ENCODE measurements around the gene OPA3. TPM values are rescaled to one million over a fixed set of nuclear protein-coding genes. Genes with fewer than 3 reads are reported as not detected.

The OPA3 gene
- polyA plus RNA-seq, 3 donors = 4.4 to 6.9 (median 5.6) TPM

DNA sequence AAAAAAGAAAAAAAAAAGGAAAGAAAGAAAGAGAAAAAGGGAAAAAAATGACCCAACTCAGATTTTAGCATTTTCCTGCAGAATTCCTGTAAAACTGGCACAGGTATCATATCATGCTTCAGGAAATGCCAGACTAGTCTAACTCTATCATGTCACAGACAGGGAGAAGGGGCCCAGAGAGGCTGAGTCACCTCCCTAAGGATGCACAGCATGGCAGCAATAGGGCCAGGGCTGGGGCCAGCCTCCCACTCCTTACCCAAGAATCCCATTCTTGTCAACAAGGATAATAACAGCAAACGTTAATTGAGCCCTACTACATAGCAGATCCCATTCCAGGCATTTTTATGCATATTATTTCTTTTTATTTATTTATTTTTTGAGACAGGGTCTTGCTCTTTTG, 8.9 kb upstream of the OPA3 start:
- no peak overlapping the region for H3K4me3 Mint-ChIP-seq
- Histone ChIP-seq H3K79me2 (ENCODE audit: insufficient read depth, low read length) (no peaks in the 10 kb centered on the region), H3K27ac (ENCODE audit: low read depth in 1 of 2, low read length in 2 of 2) (no peak overlapping the region), H3K4me3 (replicated peaks in 1 of 3; ENCODE audit: low read depth in 2 of 3, low read length in 3 of 3) (no peak overlapping the region), H3K9me3 (replicated peaks in 1 of 2; ENCODE audit: control insufficient read depth in 1 of 2, insufficient read depth in 1 of 2, low read length in 2 of 2) (no peaks in the 10 kb centered on the region), H3K9ac (ENCODE audit: insufficient read depth, low read length, poor library complexity, severe bottlenecking) (no peak overlapping the region), H3K4me1 (ENCODE audit: control insufficient read depth in 1 of 2, insufficient read depth in 2 of 2, low read length in 2 of 2) (peaks cover 14 to 19% of the 10 kb centered on the region in 2 donors), H2AFZ (ENCODE audit: insufficient read depth, low read depth, low read length, poor library complexity, severe bottlenecking) (no peak overlapping the region), H3K27me3 (ENCODE audit: control insufficient read depth in 2 of 2, insufficient read depth in 2 of 2, low read length in 2 of 2) (peaks cover 7 to 40% of the 10 kb centered on the region in 2 donors), H4K20me1 (ENCODE audit: insufficient read depth, low read length) (no peaks in the 10 kb centered on the region), H3K36me3 (replicated peaks in 1 of 2; ENCODE audit: control insufficient read depth in 1 of 2, insufficient read depth in 2 of 2, low read length in 2 of 2) (no peaks in the 10 kb centered on the region), H3K4me2 (replicated peaks; ENCODE audit: extremely low read depth, low read length, poor library complexity, severe bottlenecking) (no peak overlapping the region)
- WGBS (ENCODE audit: insufficient coverage) = no CpG with 5 or more reads among the region's 1 CpG
- DNase-seq = no peak
- H3K27me3 Mint-ChIP-seq (ENCODE audit: low read depth in 3 of 3) = peaks cover 51 to 65% (median 60%) of the 10 kb centered on the region in 3 donors
- H3K36me3 Mint-ChIP-seq = no peaks in the 10 kb centered on the region
- peaks cover 0 to 7% (median 0%) of the 10 kb centered on the region in 7 donors for H3K9me3 Mint-ChIP-seq
- no peak overlapping the region for H3K27ac Mint-ChIP-seq
- peaks cover 23% of the 10 kb centered on the region for H3K4me1 Mint-ChIP-seq
- intact Hi-C loops (cut with micrococcal nuclease) = no loop called here
- TF ChIP-seq, protein P1, sequence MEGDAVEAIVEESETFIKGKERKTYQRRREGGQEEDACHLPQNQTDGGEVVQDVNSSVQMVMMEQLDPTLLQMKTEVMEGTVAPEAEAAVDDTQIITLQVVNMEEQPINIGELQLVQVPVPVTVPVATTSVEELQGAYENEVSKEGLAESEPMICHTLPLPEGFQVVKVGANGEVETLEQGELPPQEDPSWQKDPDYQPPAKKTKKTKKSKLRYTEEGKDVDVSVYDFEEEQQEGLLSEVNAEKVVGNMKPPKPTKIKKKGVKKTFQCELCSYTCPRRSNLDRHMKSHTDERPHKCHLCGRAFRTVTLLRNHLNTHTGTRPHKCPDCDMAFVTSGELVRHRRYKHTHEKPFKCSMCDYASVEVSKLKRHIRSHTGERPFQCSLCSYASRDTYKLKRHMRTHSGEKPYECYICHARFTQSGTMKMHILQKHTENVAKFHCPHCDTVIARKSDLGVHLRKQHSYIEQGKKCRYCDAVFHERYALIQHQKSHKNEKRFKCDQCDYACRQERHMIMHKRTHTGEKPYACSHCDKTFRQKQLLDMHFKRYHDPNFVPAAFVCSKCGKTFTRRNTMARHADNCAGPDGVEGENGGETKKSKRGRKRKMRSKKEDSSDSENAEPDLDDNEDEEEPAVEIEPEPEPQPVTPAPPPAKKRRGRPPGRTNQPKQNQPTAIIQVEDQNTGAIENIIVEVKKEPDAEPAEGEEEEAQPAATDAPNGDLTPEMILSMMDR (IDR thresholded peaks at IDR 0.05) = no peak

GRCh38 chr19:45592366-45592765, 7.8 kb upstream of the OPA3 start:
- H3K9me3 Mint-ChIP-seq = peaks cover 0 to 2% (median 0%) of the 10 kb centered on the region in 7 donors
- no peaks in the 10 kb centered on the region for H3K36me3 Mint-ChIP-seq
- no peaks in the 10 kb centered on the region for H3K36me3 ChIP-seq (replicated peaks in 1 of 2; ENCODE audit: control insufficient read depth in 1 of 2, insufficient read depth in 2 of 2, low read length in 2 of 2)
- no peak overlapping the region for H3K4me3 Mint-ChIP-seq
- H2AFZ ChIP-seq (ENCODE audit: insufficient read depth, low read depth, low read length, poor library complexity, severe bottlenecking) = no peak overlapping the region
- peaks cover 13% of the 10 kb centered on the region for H3K4me1 Mint-ChIP-seq
- H3K27me3 Mint-ChIP-seq (ENCODE audit: low read depth in 3 of 3) = peaks cover 42 to 55% (median 52%) of the 10 kb centered on the region in 3 donors
- no peak overlapping the region for H3K4me3 ChIP-seq (replicated peaks in 1 of 3; ENCODE audit: low read depth in 2 of 3, low read length in 3 of 3)
- H3K27me3 ChIP-seq (ENCODE audit: control insufficient read depth in 2 of 2, insufficient read depth in 2 of 2, low read length in 2 of 2) = peaks cover 1 to 29% of the 10 kb centered on the region in 2 donors
- H3K4me2 ChIP-seq (replicated peaks; ENCODE audit: extremely low read depth, low read length, poor library complexity, severe bottlenecking) = no peak overlapping the region
- intact Hi-C loops (cut with micrococcal nuclease) = no loop called here
- peak in 2 of 3 donors; percentile 16 to 46 for DNase-seq
- peak overlapping the region in 1 of 7 donors; percentile 1 for H3K27ac Mint-ChIP-seq
- H3K9ac ChIP-seq (ENCODE audit: insufficient read depth, low read length, poor library complexity, severe bottlenecking) = no peak overlapping the region
- H4K20me1 ChIP-seq (ENCODE audit: insufficient read depth, low read length) = no peaks in the 10 kb centered on the region
- H3K79me2 ChIP-seq (ENCODE audit: insufficient read depth, low read length) = no peaks in the 10 kb centered on the region
- H3K27ac ChIP-seq (ENCODE audit: low read depth in 1 of 2, low read length in 2 of 2) = no peak overlapping the region
- TF ChIP-seq, protein P1 (IDR thresholded peaks at IDR 0.05) = no peak
- 0% methylated on average over 2 of the region's 4 CpGs for WGBS (ENCODE audit: insufficient coverage)
- peaks cover 4 to 7% of the 10 kb centered on the region in 2 donors for H3K4me1 ChIP-seq (ENCODE audit: control insufficient read depth in 1 of 2, insufficient read depth in 2 of 2, low read length in 2 of 2)
- H3K9me3 ChIP-seq (replicated peaks in 1 of 2; ENCODE audit: control insufficient read depth in 1 of 2, insufficient read depth in 1 of 2, low read length in 2 of 2) = no peaks in the 10 kb centered on the region

All from CD14-positive monocyte (primary cell).